ENCODE data around the gene POU2AF1.

Gene POU2AF1

GRCh38 chr11:111309215-111309915 is 69.7 kb downstream of the POU2AF1 start:
- DNase-seq: no peak

- DNase-seq: no peak
Measured at GRCh38 chr11:111308140-111308539, 70.9 kb downstream of the POU2AF1 start.

GRCh38 chr11:111307472-111308108 is 71.5 kb downstream of the POU2AF1 start:
- DNase-seq: no peak

- DNase-seq: no peak
Measured at GRCh38 chr11:111306321-111306720, 72.8 kb downstream of the POU2AF1 start.

- no peak for DNase-seq
Measured at GRCh38 chr11:111305876-111306275, 73.2 kb downstream of the POU2AF1 start.

GRCh38 chr11:111305162-111305802 is 73.8 kb downstream of the POU2AF1 start:
- DNase-seq: no peak

GRCh38 chr11:111303461-111303860 is 75.6 kb downstream of the POU2AF1 start:
- DNase-seq: peak; percentile 7

- no peak for DNase-seq
Measured at GRCh38 chr11:111302298-111302697, 76.8 kb downstream of the POU2AF1 start.
